Non-pigmented ciliary epithelial cell (primary cell): ENCODE measurements around the gene RPS4Y1.
"Not testable (repeated sequence)": the region's sequence is repeated elsewhere in the genome, so short reads cannot be mapped to it uniquely, and the experiment has no call there.

Experiments
- DNase-seq: peaks from one replicate; pipeline ENCODE4 v3.0.0-alpha.2; 2010; ENCODE audit warnings: low read depth

Gene RPS4Y1

DNA sequence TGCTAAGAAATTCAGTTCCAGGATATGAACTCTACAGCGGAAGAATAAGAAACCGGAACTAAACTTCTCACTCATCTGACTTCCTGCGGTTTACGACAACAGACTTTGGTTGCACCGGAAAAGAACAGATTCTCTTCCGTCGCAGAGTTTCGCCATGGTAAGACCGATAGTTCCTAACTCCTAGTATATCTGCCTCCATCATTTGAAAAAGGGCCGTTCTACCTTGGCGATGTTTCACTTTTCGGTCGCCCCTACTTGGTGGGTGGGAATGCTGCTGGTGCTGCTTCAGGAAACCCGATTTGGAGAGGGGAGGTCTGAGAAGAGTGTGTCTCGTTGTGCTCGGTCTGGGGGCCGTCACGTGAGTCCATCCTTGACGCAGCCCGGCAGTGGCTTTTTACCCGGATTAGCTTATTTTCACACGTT is at the start of gene RPS4Y1:
Gene RPS4Y1, plus strand, starts transcription at position 132 of the 423 bp plus-strand sequence. Its CDS starts 23 bp downstream, at position 155.
- DNase-seq: no peak

DNA sequence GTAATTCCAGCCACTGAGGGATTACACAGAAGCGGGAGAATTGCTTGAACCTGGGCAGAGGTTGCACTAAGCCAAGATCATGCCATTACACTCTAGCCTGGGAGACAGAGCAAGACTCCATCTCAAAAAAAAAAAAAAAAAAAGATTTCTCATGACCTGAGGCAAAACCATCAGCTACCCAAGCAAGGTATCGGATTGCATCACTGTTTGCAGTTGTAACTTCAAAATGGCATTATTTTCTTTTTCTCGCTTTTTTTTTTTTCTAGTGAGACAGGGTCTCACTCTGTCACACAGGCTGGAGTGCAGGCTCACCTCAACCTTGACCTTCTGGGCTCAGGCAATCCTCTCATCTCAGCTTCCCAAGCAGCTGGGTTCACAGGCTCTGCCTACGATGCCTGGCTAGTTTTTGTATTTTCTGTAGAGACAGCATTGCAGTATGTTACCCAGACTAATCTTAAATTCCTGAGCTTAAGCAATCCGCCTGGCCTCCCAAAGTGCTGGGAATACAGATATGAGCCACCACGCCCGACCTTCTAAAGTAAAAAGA is 44.4 kb upstream of the RPS4Y1 start:
- no peak for DNase-seq

DNA sequence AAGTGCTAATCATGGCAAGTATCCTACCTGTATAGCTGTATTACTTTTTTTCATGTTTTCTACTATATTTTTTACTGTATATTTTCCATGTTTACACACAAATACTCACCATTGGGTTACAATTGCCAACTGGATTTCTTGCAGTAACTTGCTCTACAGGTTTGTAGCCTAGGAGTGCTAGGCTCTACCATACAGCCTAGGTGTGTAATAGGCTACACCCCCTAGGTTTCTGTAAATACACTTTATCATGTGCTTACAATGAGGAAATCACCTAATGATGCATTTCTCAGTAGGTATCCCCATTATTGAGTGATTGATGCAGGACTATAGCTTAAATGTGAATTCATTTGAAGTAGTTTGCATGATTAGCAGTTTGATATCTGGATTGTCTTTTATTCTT is 43.4 kb upstream of the RPS4Y1 start:
- DNase-seq: no peak

DNA sequence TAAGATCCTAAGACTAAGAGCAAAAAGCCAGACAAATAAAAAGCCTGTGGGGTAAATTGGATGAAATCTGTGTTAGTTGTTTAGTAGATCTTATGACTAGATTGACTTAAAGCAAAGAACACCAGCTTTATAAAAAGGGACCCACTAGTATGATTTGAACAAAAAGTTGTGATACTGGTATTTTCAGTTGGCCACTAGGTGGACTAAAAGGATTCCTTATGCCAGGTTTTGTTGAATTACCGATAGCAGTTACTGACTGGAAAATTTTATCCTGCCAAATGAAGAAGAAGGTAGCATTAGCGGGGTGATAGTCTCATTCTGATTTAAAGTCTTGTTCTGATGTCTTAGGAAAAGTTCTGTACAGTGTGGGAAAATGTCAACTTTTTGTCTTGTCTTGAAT is 41.2 kb upstream of the RPS4Y1 start:
- DNase-seq: no peak

DNA sequence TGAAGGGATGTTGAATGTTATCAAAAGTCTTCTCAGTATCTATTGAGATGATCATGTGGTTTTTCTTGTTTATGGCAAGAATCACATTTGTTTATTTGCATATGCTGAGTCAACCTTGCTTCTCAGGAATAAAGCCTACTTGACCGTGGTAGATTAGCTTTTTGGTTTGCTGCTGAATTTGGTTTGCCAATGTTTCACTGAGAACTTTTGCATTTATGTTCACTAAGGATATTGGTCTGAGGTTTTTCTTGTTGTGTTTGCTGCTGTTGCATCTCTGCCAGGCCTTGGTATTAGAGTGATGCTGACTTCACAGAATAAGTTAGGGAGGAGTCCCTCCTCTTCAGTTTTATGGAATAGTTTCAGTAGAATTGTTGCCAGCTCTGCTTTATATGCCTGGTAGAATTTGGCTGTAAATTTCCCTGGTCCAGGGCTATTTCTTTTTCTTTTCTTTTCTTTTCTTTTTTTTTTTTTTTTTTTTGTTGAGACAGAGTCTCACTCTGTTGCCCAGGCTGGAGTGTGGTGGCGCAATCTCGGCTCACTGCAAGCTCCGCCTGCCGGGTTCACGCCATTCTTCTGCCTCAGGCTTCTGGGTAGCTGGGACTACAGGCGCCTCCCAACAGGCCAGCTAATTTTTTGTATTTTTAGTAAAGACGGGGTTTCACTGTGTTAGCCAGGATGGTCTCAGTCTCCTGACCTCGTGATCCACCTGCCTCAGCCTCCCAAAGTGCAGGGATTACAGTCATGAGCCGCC is 24.1 kb upstream of the RPS4Y1 start:
- not testable (repeated sequence) for DNase-seq

DNA sequence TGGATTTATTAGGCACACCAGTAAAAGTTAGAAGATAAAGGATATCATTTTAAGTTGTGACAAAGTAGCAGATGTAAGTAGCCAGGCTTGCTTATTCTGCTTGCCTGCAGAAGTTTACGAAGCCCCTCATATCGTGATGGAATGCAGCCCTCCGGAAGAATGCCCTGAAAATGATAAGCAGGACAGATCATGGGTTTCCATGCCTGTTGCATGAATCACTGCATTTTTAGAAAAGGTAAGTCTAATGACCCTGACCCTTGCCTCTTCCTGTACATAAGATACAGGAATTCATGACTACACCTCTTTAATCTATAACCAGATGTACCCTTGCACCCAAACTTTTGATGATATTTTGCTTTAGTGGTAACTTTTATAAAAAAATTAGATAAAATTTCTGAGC is 16.9 kb upstream of the RPS4Y1 start:
- no peak for DNase-seq

DNA sequence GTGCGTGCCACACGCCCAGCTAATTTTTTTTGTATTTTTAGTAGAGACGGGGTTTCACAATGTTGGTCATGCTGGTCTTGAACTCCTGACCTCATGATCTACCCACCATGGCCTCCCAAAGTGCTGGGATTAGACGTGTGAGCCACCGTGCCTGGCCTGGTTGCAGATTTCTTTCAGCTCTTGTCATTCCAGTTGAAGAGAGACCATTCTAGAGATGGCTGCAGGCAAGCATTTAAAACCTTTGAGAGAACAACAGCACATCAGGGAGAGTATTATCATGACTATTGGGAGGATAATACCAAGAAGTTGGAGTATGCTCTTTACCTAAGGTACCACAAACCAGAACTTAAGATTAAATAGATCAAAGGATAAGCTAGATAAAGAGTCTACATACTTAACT is 12.9 kb upstream of the RPS4Y1 start:
- DNase-seq: no peak

DNA sequence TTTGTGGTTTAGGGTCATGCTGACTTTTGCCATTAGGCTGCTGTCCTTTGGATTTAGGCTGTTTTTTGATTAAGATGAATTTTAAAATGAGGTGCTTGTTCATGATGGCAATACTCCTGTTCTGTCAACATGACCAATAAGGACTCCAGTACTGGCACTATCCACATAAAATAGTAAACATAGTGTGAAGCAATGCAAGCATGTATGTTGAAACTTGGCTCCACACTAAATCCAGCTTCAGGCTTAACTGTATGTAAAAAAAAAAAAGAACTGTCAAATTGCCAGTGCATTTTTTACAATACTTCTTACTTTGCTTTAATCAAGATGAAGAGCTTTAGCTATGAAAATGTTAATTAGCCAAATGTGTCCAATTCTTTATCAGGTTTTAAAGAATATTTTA is 6.2 kb upstream of the RPS4Y1 start:
- no peak for DNase-seq

DNA sequence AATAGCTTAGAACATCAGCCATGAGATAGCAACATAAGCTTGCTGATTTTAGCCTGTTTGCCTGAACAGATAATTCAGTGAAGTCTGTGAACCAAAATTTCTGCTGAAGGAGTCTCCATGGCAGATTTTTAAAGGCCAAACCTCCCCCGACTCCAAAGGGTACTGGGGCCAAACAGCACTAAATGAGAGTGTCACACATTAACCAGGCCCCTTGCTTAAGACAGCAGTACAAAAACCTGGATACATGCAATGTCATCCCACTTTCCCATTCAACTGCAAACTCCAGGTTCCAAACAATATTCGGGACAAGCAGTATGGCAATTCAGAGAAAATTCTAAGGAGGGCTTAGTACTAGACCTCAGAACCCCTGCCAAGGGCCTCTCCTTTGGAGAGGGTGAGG is 4.3 kb upstream of the RPS4Y1 start:
- DNase-seq: no peak

DNA sequence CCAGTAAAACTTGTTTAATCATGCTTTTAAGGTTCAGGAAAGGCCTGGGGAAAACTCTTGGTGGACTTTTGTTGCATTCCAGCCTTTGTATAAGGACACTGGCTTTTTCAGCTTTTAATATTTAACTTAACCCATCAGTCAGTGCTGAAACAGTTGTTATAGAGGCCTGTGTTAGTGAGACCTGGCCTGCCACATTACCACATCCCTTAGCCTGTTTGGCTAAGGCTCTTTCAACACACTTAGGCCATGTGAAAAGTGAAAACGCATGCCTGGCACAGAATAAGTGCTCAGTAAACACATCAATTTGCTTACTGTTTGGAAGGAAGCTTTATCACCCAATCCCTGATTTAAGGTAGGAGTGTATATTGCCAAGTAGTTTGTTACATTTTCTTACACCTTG is 3.5 kb upstream of the RPS4Y1 start:
- DNase-seq: no peak

DNA sequence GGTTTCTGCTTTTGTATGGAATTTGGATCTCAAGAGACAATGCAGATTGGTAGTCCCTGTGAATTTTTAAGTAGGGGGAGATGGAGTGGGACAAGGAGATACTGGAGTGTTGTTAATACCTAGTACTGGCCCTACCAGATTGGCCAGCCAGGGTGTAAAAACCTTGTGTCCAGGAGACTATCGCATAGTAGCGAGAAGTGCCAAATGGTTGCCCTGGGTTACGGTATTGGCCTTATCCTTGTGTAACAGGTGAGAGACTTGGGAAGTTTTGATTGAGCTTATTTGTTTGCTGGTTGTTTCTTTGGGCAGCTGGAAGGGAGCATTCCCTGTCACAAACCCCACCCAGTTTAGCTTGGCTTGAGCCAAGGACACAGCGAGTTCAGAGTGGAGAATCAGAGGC is 5.4 kb downstream of the RPS4Y1 start:
- no peak for DNase-seq

DNA sequence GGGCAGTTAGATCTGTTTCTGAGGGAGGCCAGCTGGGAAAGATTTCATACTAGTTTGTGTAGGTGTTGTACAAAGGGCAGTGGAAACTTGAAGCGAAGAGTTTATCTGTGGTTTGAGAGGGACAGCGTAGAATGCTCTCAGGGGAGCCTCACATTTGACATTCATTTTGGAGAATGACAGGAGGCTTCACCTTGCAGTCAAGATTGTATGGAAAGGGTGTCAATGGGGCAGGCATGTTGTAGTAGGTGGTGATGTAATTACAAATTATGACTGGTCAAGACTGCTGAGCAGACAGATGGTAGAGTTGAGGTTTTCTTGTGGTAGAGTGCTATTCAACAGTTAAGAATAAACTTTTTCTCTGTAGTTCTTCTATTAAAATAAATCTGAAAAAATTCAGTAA is 7.0 kb downstream of the RPS4Y1 start:
- no peak for DNase-seq

DNA sequence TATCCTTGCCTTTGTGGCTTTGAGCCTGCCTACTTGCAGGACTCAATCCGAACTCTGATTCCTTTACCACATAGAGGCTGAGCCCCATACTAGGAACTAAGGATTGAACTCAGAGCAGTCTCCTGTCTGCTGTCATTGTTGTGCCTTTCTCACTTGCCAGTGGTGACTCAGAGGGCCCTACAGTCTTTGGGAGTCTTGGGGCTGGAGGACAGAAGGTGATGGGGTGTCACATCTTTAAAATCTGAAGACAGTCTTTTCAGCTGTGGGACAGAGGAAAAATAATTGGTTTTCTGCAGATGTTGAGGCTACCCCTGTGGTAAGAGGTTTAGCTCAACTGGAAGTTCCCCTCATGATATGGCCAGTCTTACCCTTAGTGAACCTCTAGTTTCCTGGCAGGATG is 8.0 kb downstream of the RPS4Y1 start:
- DNase-seq: no peak

DNA sequence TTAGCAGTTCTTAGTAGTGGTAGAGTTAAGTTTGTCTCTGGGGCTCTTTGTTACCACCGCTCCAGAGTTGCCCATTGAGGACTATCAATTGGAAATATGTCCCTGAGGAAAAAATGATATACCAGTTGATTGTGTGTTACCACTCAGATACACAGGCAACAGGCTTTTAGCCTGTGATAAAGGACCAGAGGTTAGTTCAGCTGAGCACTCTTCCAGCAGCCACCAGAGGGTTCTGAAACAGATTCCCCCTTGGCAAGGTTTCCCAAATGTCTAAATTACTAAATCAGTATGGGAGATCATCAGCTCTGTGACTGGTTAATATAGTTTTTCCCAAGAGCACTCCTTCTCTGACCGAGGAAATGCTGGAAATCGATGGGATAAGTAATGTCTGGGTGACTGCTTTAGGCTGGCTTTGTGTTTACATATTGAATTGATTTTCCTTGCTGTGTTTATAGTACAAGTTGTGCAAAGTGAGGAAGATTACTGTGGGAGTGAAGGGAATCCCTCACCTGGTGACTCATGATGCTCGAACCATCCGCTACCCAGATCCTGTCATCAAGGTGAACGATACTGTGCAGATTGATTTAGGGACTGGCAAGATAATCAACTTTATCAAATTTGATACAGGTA is 12.9 kb downstream of the RPS4Y1 start:
- no peak for DNase-seq

DNA sequence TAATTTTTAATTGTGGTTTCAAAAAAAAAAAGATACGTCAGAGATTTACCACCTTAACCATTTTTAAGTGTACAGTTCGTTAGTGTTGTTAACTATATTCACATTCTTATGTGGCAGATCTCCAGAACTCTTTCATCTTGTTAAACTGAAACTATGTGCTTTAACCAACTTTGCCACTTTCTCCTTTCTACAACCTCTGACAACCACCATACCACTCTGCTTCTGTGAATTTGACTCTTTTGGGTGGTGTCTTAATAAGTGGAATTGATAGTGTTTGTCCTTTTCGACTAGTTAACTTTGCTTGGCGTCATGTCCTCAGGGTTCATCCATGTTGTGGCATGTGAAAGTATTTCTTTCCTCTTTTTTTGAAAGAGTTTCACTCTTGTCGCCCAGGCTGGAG is 15.7 kb downstream of the RPS4Y1 start:
- DNase-seq: no peak

DNA sequence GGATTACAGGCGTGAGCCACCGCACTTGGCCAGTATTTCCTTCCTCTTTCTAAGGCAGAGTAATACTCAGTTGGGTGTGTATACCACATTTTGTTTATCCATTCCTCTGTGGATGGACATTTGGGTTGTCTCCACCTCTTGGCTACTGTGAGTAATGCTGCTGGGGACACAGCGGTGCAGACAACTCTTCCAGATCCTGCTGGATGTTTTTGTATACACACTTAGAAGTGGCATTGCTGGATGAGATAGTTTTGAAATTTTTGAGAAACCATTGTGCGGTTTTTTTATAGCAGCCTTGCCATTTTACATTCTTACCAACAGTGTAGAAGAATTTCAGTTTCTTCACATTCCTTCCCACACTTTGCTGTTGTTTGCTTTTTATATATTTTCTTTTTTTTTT is 16.3 kb downstream of the RPS4Y1 start:
- no peak for DNase-seq

DNA sequence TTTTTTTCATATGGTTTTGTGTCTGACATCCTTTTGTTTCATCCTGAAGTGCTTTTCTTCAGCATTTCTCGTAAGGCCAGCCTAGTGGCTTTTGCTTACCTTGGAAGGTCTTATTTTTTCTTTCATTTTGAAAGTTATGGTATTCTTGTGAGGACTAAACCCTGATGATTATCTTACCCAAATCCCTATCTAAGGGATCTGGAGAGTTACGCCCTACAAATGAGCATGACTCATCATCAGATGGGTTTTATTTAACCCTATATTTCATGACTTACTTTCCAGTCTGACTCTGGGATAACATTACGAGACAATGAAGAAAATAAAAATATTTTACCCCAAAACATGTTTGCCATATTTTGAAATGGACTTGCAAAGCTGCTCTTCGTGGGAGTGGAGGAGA is 18.4 kb downstream of the RPS4Y1 start:
- DNase-seq: no peak

DNA sequence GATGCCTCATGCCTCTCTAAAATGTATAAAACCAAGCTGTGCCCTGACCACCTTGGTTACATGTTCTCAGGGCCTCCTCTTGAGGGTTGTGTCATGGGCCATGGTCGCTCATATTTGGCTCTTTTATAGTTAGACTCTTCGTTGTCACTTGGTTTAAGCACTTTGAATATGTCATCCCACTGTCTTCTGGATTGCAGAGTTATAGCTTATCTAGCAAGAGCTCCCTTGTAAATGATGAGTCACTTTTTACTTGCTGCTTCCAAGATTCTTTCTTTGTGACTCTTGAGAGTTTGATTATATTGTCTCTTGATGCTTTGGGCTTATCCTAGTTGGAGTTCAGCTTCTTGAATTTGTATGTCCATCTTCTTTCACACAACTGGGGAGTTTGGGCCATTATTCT is 19.1 kb downstream of the RPS4Y1 start:
- peak; percentile 31 for DNase-seq

DNA sequence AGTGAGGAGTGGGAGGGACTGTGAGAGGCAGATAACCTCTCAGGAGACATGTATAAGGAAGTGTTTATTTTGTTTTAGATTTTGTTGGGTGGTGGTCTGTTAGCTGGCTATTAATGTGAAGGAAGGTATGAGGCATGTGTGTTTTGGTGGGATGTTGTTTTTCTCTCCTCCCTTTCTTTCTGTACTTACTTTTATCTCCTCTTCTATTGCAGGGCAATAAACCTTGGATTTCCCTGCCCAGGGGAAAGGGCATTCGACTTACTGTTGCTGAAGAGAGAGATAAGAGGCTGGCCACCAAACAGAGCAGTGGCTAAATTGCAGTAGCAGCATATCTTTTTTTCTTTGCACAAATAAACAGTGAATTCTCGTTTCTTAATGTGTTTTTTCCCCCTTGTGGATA is 25.2 kb downstream of the RPS4Y1 start:
- no peak for DNase-seq

DNA sequence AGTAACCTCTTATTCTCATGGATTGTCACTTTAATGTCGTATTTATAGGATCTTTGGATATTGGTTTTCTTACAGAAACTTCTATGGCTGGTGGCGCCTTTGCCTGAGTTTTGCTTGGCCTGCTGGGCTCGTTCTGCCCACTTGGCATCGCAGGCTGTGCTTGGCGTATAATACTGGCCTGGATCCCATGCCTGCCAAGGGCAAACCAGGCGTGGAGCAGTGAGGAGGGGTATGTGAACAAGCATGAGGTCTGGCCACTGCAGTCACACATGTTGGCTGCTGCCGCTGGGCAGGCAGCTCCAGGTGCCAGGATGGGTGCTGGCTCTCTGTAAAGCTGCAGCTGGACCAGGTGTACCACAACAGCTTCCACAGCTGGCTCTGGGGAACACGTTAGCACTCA is 26.1 kb downstream of the RPS4Y1 start:
- no peak for DNase-seq

DNA sequence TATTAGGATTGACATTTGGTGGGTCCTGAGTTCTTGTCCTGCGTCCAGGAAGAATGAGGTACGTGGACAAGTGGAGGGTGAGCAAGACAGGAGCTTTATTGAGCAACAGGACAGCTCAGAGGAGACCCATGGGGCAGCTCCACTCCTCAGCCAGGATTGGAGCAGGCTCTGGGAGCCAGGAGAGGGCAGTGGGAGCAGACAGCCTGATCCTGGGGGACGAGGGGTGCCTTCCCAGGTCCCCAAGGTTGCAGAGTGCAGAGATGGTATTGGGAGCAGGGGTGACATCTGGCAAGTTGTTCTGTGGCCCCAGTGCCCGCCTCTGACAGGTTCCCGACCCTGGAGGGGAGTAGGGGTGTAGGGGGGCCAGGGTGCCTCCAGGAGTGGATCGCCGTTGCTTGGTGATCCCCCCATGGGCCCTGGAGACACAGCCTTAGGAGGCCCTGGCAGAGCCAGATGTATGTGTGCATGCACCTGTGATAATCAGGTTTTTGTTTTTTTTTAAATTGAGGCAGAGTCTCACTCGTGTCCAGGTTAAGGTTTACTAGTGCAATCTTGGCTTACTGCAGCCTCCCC is 26.7 kb downstream of the RPS4Y1 start:
- DNase-seq: no peak

DNA sequence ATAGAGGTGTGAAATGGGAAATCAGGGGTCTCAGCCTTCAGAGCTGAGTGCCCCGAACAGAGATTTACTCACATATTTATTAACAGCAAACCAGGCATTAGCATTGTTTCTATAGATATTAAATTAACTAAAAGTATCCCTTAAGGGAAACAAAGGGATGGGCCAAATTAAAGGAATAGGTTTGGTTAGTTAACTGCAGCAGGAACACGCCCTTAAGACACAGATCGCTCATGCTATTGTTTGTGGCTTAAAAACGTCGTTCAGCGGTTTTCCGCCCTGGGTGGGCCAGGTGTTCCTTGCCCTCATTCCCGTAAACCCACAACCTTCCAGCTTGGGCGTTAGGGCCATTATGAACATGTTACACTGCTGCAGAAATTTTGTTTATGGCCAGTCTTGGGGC is 30.8 kb downstream of the RPS4Y1 start:
- not testable (repeated sequence) for DNase-seq

DNA sequence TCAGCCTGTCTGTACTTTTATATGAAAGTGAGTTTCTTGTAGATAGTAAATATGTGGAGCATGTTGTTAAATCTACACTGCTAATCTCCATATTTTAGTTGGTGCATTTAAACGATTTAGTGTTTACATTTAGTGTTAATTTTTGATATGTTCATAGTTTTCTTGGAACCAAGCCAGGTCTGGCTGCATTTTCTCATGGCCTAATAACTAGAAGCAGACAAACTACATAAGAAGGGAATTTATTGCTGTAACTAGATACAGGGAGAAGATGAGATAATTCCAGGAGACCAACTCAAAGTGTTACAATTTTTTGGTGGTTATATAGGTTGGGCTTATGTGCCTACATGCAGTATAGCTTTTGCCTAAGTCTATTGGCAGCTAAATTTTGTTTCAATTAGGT is 32.8 kb downstream of the RPS4Y1 start:
- DNase-seq: no peak
